Measurements from ENCODE around the gene CSTPP1. TPM values are rescaled to one million over a fixed set of nuclear protein-coding genes. Genes with fewer than 3 reads are reported as not detected.
"Not testable (repeated sequence)": the region's sequence is repeated elsewhere in the genome, so short reads cannot be mapped to it uniquely, and the experiment has no call there.

Gene CSTPP1
- polyA plus RNA-seq, 1 donor from 2014 or later: 46.4 TPM

GRCh38 chr11:46961041-46961440, 24.5 kb downstream of the CSTPP1 start:
- no peaks in the 10 kb centered on the region for H3F3A ChIP-seq (ENCODE audit: insufficient read depth, low read length, poor library complexity, severe bottlenecking)
- no peak overlapping the region for H3K9ac ChIP-seq (ENCODE audit: low read length)
- H3K27ac ChIP-seq (ENCODE audit: low read length): no peak overlapping the region
- H4K20me1 ChIP-seq (ENCODE audit: insufficient read depth): no peaks in the 10 kb centered on the region
- no peaks in the 10 kb centered on the region for H3K27me3 ChIP-seq (ENCODE audit: insufficient read depth, low read depth, low read length)
- no peak overlapping the region for H3K4me2 ChIP-seq (ENCODE audit: low read length)
- no peak overlapping the region for H2AFZ ChIP-seq (ENCODE audit: low read depth, low read length)
- no peaks in the 10 kb centered on the region for H3K9me2 ChIP-seq (ENCODE audit: insufficient read depth, low read length)
- H3K79me2 ChIP-seq (replicated peaks; ENCODE audit: insufficient read depth, low read length): no peaks in the 10 kb centered on the region
- TF ChIP-seq SMC3 (conservative IDR thresholded peaks at IDR 0.05; ENCODE audit: poor library complexity): no peak
- TF ChIP-seq TAF1 (IDR thresholded peaks at IDR 0.05; ENCODE audit: low read depth): no peak
- no peak for TF ChIP-seq POLR2AphosphoS5 (IDR thresholded peaks at IDR 0.05)
- no peak for TF ChIP-seq RAD21 (conservative IDR thresholded peaks at IDR 0.05)
- no peaks in the 10 kb centered on the region for H3K36me3 ChIP-seq (ENCODE audit: insufficient read depth, low read length)
- no peak overlapping the region for H3K4me3 ChIP-seq (ENCODE audit: low read length)
- H3K9me3 ChIP-seq (ENCODE audit: low read length): no peaks in the 10 kb centered on the region

GRCh38 chr11:46961886-46962285, 25.3 kb downstream of the CSTPP1 start:
- not testable (repeated sequence) for H3K36me3 ChIP-seq (ENCODE audit: insufficient read depth, low read length); H3K27me3 ChIP-seq (ENCODE audit: insufficient read depth, low read depth, low read length); H4K20me1 ChIP-seq (ENCODE audit: insufficient read depth); H2AFZ ChIP-seq (ENCODE audit: low read depth, low read length); H3K9me3 ChIP-seq (ENCODE audit: low read length); H3K4me2 ChIP-seq (ENCODE audit: low read length); H3K79me2 ChIP-seq (replicated peaks; ENCODE audit: insufficient read depth, low read length); H3K27ac ChIP-seq (ENCODE audit: low read length); H3F3A ChIP-seq (ENCODE audit: insufficient read depth, low read length, poor library complexity, severe bottlenecking); H3K9ac ChIP-seq (ENCODE audit: low read length); H3K9me2 ChIP-seq (ENCODE audit: insufficient read depth, low read length); H3K4me3 ChIP-seq (ENCODE audit: low read length)

- no peak overlapping the region for H3K4me3 ChIP-seq (ENCODE audit: low read length)
- H3K9me3 ChIP-seq (ENCODE audit: low read length): no peaks in the 10 kb centered on the region
- H3K9me2 ChIP-seq (ENCODE audit: insufficient read depth, low read length): no peaks in the 10 kb centered on the region
- H2AFZ ChIP-seq (ENCODE audit: low read depth, low read length): no peak overlapping the region
- H3K4me2 ChIP-seq (ENCODE audit: low read length): no peak overlapping the region
- no peaks in the 10 kb centered on the region for H4K20me1 ChIP-seq (ENCODE audit: insufficient read depth)
- H3K27ac ChIP-seq (ENCODE audit: low read length): no peak overlapping the region
- no peak overlapping the region for H3K9ac ChIP-seq (ENCODE audit: low read length)
- H3K27me3 ChIP-seq (ENCODE audit: insufficient read depth, low read depth, low read length): no peaks in the 10 kb centered on the region
- TF ChIP-seq EP300 (conservative IDR thresholded peaks at IDR 0.05; ENCODE audit: poor library complexity, severe bottlenecking) (no peak), SMC3 (conservative IDR thresholded peaks at IDR 0.05; ENCODE audit: poor library complexity) (no peak), RAD21 (conservative IDR thresholded peaks at IDR 0.05) (no peak), EZH2 (IDR thresholded peaks at IDR 0.05; ENCODE audit: borderline replicate concordance, insufficient read depth, low read length, poor library complexity, severe bottlenecking) (no peak), MXI1 (conservative IDR thresholded peaks at IDR 0.05; ENCODE audit: poor library complexity, severe bottlenecking) (no peak), REST (IDR thresholded peaks at IDR 0.05; ENCODE audit: borderline replicate concordance) (no peak), TAF1 (IDR thresholded peaks at IDR 0.05; ENCODE audit: low read depth) (no peak)
- no peaks in the 10 kb centered on the region for H3K36me3 ChIP-seq (ENCODE audit: insufficient read depth, low read length)
- no peaks in the 10 kb centered on the region for H3F3A ChIP-seq (ENCODE audit: insufficient read depth, low read length, poor library complexity, severe bottlenecking)
- no peaks in the 10 kb centered on the region for H3K79me2 ChIP-seq (replicated peaks; ENCODE audit: insufficient read depth, low read length)
These were observed 27.3 kb downstream of the CSTPP1 start for GRCh38 chr11:46963844-46964243.
